ENCODE measurements around the gene CREG1.

DNA sequence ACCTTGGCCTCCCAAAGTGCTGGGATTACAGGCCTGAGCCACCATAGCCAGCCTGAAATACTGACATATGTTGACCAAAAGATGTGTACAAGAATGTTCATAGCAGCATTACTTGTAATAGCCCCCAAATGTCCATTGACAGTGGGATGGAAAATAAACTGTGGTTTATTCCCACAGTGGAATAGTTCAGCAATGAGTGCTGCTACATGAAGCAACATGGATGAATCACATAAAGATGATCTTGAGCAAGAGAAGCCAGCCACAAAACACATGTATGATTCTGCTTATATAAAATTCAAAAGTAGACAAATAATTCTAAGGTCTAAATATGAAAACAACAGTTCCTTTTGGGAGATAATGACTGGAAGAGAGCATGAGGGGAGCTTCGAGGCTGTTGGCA, 9.1 kb upstream of the CREG1 start:
- TF ChIP-seq, protein P1, sequence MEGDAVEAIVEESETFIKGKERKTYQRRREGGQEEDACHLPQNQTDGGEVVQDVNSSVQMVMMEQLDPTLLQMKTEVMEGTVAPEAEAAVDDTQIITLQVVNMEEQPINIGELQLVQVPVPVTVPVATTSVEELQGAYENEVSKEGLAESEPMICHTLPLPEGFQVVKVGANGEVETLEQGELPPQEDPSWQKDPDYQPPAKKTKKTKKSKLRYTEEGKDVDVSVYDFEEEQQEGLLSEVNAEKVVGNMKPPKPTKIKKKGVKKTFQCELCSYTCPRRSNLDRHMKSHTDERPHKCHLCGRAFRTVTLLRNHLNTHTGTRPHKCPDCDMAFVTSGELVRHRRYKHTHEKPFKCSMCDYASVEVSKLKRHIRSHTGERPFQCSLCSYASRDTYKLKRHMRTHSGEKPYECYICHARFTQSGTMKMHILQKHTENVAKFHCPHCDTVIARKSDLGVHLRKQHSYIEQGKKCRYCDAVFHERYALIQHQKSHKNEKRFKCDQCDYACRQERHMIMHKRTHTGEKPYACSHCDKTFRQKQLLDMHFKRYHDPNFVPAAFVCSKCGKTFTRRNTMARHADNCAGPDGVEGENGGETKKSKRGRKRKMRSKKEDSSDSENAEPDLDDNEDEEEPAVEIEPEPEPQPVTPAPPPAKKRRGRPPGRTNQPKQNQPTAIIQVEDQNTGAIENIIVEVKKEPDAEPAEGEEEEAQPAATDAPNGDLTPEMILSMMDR (IDR thresholded peaks at IDR 0.05): no peak
- TF ChIP-seq POLR2A (IDR thresholded peaks at IDR 0.05): no peak

Measured in right lobe of liver (tissue), 4 donors.